Upper lobe of left lung (tissue), 6 donors: ENCODE measurements around the gene SF3B1. TPM values are rescaled to one million over a fixed set of nuclear protein-coding genes. Genes with fewer than 3 reads are reported as not detected.
A peak's percentile ranks its signal among the peaks of the same experiment; 100 is the strongest.

ENCODE experiments used
- ATAC-seq, 2 donors: fragments of 200-7000 bp; cut with Tn5 transposase; one replicate each; pipeline ENCODE4 v1.9.1; 2022; ENCODE audit warnings: mild to moderate bottlenecking in 2 of 2, moderate library complexity in 2 of 2; ENCODE audit not compliant: low FRiP score in 2 of 2
- DNase-seq, 2 donors: peaks; one replicate each; pipeline ENCODE4 v3.0.0-alpha.2; 2019 to 2020
- H3K27ac ChIP-seq, 4 donors: fragments of 200-600 bp; sonication (generic); one replicate each; pipeline ENCODE4 v1.5.1; 2016 to 2019
- H3K27me3 ChIP-seq, 4 donors: fragments of 200-600 bp; sonication (generic); one replicate each; pipeline ENCODE4 v1.5.1; 2017 to 2019
- H3K36me3 ChIP-seq, 4 donors: fragments of 200-600 bp; sonication (generic); one replicate each; pipeline ENCODE4 v1.5.1; 2016 to 2019
- H3K4me1 ChIP-seq, 4 donors: fragments of 200-600 bp; sonication (generic); one replicate each; pipeline ENCODE4 v1.5.1; 2018 to 2019
- H3K4me3 ChIP-seq, 4 donors: fragments of 200-600 bp; sonication (generic); one replicate each; pipeline ENCODE4 v1.5.1; 2017 to 2019; ENCODE audit warnings: mild to moderate bottlenecking in 2 of 4, moderate library complexity in 1 of 4
- H3K9me3 ChIP-seq, 4 donors: fragments of 200-600 bp; sonication (generic); one replicate each; pipeline ENCODE4 v1.5.1; 2018 to 2019
- CTCF ChIP-seq, 6 experiments: fragments of 450-650 bp in 4 of 6; fragments of 200-600 bp in 2 of 6; sonication (generic) in 2 of 6; IDR thresholded peaks; one replicate each; pipeline ENCODE4 v1.5.1; 2016 to 2019; ENCODE audit warnings: antibody characterized with exemption in 6 of 6
- EP300 ChIP-seq, 4 donors: sonication (generic); formaldehyde crosslinking; IDR thresholded peaks; one replicate each; pipeline ENCODE4 v1.5.1; 2017; ENCODE audit warnings: antibody characterized with exemption in 4 of 4, control low read depth in 2 of 4
- POLR2A ChIP-seq, 4 donors: fragments of 450-650 bp; IDR thresholded peaks; one replicate each; pipeline ENCODE4 v1.5.1; 2016 to 2017; ENCODE audit warnings: antibody characterized with exemption in 4 of 4, mild to moderate bottlenecking in 2 of 4
- POLR2AphosphoS5 ChIP-seq, 2 donors: sonication (generic); formaldehyde crosslinking; IDR thresholded peaks; one replicate each; pipeline ENCODE4 v1.5.1; 2017; ENCODE audit warnings: antibody characterized with exemption in 2 of 2
- WGBS, 2 donors: methylation state at CpG; one replicate each; pipeline ENCODE4 v1.1.5; 2017 to 2018; 5-methylcytosine and 5-hydroxymethylcytosine counted together
- total RNA-seq, 6 donors: library from RNA; depleted of rRNA in 4 of 6; stranded (reverse); fragments of >200 nt in 4 of 6; gene quantifications; one replicate each; pipeline versions ENCODE4 v1.1.0 to v1.2.1, GENCODE V29; 2016 to 2021
- donor health status: DM: no; HTN: no; CAD: no; lungs with moderate emphysema.
- donor health status: DM: no; HTN: yes; CAD: no; lungs with severe emphysema.

SF3B1 gene
- total RNA-seq, 6 donors from 2014 or later = 182 to 614 (median 203) TPM

GRCh38 chr2:197446844-197447243, 12.0 kb upstream of the SF3B1 start:
- Histone ChIP-seq H3K36me3 (no peaks in the 10 kb centered on the region), H3K4me1 (peaks cover 0 to 17% (median 12%) of the 10 kb centered on the region in 4 donors), H3K4me3 (no peak overlapping the region), H3K27me3 (no peaks in the 10 kb centered on the region), H3K27ac (no peak overlapping the region), H3K9me3 (no peaks in the 10 kb centered on the region)
- TF ChIP-seq CTCF (IDR thresholded peaks at IDR 0.05) (no peak), POLR2A (IDR thresholded peaks at IDR 0.05) (no peak), EP300 (IDR thresholded peaks at IDR 0.05) (no peak), POLR2AphosphoS5 (IDR thresholded peaks at IDR 0.05) (no peak)
- DNase-seq (no peak), ATAC-seq (no peak)

GRCh38 chr2:197445746-197446145, 10.9 kb upstream of the SF3B1 start:
- Histone ChIP-seq H3K4me3 (no peak overlapping the region), H3K27me3 (no peaks in the 10 kb centered on the region), H3K27ac (no peak overlapping the region), H3K36me3 (no peaks in the 10 kb centered on the region), H3K9me3 (no peaks in the 10 kb centered on the region), H3K4me1 (peaks cover 0 to 17% (median 12%) of the 10 kb centered on the region in 4 donors)
- 70 to 76% methylated on average over 1 of the region's 1 CpG for WGBS, 2 donors
- TF ChIP-seq CTCF (IDR thresholded peaks at IDR 0.05) (no peak), POLR2AphosphoS5 (IDR thresholded peaks at IDR 0.05) (no peak), EP300 (IDR thresholded peaks at IDR 0.05) (no peak), POLR2A (IDR thresholded peaks at IDR 0.05) (no peak)
- DNase-seq (no peak), ATAC-seq (no peak)

GRCh38 chr2:197442857-197443256, 8.0 kb upstream of the SF3B1 start:
- DNase-seq = peak in 1 of 2 donors; percentile 28
- peak in 1 of 2 donors; percentile 84 for ATAC-seq
- H3K4me1 ChIP-seq = peaks cover 0 to 17% (median 12%) of the 10 kb centered on the region in 4 donors
- TF ChIP-seq CTCF (IDR thresholded peaks at IDR 0.05) = no peak
- no peak for TF ChIP-seq POLR2AphosphoS5 (IDR thresholded peaks at IDR 0.05)
- no peak for TF ChIP-seq POLR2A (IDR thresholded peaks at IDR 0.05)
- TF ChIP-seq EP300 (IDR thresholded peaks at IDR 0.05) = no peak
- H3K27me3 ChIP-seq = no peaks in the 10 kb centered on the region
- H3K4me3 ChIP-seq = no peak overlapping the region
- 36 to 40% methylated on average over 5 of the region's 5 CpGs for WGBS, 2 donors
- H3K9me3 ChIP-seq = no peaks in the 10 kb centered on the region
- H3K27ac ChIP-seq = peak overlapping the region in 1 of 4 donors; percentile 79
- no peaks in the 10 kb centered on the region for H3K36me3 ChIP-seq

GRCh38 chr2:197437380-197437779, 2.6 kb upstream of the SF3B1 start:
- TF ChIP-seq CTCF (IDR thresholded peaks at IDR 0.05) (no peak), POLR2A (IDR thresholded peaks at IDR 0.05) (no peak), EP300 (IDR thresholded peaks at IDR 0.05) (no peak), POLR2AphosphoS5 (IDR thresholded peaks at IDR 0.05) (no peak)
- Histone ChIP-seq H3K27me3 (no peaks in the 10 kb centered on the region), H3K4me1 (peaks cover 13 to 21% (median 21%) of the 10 kb centered on the region in 4 donors), H3K4me3 (no peak overlapping the region), H3K27ac (no peak overlapping the region), H3K36me3 (no peaks in the 10 kb centered on the region), H3K9me3 (no peaks in the 10 kb centered on the region)
- DNase-seq (no peak), ATAC-seq (no peak)
- 96 to 98% methylated on average over 2 of the region's 2 CpGs for WGBS, 2 donors
